Activated naive CD4-positive, alpha-beta T cell treated with Interleukin-2 at 50 U/mL for 16 hours (primary cell): ENCODE data around the gene IL18.
"Not testable (repeated sequence)": the region's sequence is repeated elsewhere in the genome, so short reads cannot be mapped to it uniquely, and the experiment has no call there.

ENCODE experiments used
- DNase-seq: peaks from one replicate; pipeline ENCODE4 v3.0.0-alpha.2; 2020

The IL18 gene

DNA sequence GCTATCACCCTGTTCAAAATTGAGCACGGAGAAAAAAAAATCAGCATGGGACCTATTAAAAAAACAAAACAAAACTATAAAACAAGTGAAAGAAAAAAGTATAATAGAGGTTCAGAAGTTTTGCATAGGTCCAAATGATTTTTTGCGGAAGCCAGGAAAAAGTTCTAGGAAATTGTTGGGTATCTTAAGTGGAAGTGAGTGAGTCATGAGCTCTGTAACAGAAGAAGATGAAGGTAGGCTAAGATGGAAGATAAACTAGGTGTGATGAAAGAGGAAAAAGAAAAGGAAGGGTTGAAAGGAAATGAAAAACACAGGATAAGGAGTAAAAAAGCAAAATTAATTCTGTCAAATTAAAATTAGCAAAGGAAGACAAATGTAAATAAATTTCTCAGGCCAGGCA is 49.4 kb downstream of the IL18 start:
- no peak for DNase-seq

DNA sequence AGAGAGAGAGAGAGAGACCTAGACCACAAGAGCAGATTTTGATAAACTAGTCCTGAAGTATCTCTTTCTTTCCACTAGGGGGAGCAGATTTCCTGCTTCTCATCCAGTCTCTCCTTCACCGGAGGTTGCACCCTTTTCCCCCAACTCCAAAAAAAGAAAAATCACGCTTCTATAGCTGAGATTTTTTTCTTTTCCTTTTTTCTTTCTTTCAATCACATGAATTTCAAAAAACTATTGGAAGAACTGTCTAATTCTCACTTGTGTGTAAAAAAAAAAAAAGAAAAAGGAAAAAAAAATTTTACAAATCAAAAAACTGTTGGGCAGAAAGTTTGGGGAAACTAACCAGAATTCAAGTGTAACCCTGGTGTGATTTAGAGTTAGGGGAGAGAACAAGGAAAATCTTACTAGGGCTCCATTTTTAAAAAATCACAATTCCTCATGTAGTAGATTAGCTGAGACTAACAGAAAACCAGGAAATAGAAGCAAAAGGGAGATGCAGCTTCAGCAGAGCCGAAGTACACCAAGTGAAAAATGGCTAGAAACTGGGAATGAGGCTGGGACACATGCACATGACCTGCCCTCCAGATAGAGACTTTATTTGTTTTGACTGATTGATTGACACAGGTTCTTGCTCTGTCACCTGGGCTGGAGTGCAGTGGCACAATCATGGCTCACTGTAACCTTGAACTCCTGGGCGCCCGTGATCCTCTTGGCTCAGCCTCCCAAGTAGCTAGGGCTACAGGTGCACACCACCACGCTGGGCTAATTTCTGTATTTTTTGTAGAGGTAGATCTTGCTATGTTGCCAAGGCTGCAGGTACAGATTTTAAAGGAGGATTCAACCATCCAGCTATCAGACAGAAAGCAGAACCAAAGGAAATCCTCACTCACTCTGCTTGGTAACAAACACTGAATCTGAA is 50.1 kb downstream of the IL18 start:
- no peak for DNase-seq

DNA sequence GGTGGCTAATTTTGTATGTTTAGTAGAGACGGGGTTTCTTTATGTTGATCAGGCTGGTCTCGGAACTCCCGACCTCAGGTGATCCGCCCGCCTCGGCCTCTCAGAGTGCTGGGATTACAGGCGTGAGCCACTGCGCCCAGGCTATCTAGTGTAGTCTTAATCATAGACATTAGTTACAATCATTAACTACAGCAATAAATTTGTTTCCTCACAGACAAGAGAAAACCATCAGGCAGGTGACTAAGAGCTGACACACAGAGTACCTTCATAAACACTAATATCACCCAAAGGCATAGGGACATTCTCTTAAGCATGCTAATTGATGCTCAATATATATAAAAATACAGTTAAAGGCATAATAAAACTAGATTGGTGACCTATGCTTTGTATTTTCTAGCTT is 57.8 kb downstream of the IL18 start:
- DNase-seq = no peak

DNA sequence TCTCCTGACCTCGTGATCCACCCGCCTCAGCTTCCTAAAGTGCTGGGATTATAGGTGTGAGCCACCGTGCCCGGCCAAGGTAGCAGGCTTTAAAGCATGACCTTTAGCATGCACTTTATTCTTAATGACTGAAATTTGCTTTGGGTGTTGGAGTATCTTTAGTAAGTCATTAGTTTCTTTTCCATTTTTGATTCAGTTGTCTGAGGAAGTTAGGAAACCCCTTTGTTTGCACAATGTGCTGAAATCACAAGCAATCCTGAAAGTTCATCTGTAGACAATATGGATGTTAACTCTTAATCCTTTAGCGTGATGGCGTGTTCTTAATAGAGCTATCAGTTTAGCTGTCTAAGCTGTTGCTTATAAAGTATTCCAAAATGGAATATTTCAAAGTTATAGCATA is 60.4 kb downstream of the IL18 start:
- no peak for DNase-seq

DNA sequence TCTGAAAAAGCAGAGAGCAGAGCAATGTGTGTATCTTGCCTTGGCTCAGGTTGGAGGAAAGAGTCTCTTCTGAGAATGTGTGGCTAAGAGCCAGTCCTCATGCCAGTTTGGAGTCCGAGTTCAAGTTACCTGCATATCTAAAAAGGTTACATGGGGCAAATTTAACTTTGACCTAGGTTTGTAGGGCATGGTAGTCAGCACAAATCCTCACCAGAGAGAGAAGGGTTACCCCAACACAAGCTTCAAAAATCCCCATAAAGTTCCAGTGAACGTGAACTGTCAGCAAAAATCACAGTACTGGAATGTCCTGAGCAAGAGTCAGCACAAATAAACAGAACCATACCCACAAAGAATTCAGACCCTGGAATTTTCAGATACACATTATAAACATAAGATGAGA is 63.4 kb downstream of the IL18 start:
- DNase-seq = no peak

DNA sequence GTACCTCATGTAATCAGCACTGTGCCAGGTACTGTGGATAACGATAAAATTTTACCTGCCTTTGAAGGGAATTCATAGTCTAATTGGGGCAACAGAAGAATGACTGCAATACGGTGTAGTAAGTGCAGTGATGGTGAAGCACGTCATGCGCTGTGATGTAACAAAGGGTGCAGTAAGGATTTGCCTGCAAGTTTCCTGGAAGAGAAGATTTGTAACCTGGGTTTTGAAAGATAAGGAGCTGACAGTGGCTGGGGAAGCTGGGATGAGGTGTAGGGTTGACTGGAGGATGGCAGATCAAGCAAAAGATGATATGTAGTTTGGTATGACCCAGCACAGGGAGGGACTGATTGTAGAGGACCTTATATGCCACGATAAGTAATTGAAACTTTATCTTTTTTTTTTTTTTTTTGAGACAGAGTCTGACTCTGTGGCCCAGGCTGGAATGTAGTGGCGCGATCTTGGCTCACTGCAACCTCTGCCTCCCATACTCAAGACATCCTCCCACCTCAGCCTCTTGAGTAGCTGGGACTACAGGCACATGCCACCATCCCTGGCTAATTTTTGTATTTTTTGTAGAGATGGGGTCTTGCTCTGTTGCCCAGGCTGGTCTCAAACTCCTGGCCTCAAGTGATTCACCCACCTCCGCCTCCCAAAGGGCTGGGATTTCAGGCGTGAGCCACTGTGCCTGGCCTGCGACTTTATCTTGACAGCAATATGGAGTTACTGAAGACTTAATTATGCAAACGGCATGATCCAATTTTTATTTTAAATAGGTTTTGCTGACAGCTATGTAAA is 66.0 kb downstream of the IL18 start:
- no peak for DNase-seq

DNA sequence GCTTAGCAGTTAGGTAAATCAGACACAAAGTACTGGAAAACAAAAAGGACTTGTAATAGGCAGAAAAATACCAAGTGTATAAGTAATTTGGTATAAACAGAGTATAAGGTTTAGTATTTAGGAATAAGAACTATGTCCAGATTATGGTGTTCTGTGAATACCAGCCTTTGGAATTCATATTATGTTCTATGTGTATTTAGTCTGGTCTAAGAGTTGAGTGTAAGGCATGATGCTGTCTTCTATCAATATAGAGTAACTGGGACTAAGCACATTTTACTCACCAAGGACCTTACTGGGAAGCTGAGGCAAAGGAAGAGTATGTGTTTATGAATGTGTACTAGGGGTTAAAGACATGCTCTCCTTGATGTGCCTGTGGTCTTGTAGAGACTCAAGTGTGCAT is 67.7 kb downstream of the IL18 start:
- DNase-seq = no peak

DNA sequence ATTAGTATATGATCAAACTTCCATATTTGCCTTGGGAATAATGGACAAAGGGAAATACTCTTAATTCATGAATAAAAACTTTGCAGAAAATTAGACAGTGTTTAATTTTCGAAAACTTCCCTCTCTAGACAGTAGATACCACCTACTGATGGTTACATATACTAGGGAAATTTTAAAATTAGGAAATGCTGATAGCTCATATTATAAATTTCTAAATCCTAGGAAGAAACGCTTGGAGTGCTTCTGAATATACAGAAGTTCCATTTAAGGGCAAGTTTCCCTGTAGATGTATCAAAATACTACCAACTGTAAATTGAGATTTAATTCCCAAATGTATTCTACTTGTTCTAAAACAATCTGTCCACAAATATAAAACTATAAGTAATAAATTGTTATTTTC is 68.6 kb downstream of the IL18 start:
- not testable (repeated sequence) for DNase-seq
